Hepatocyte (in vitro differentiated cells): ENCODE results near the gene ENPP1. TPM values are rescaled to one million over a fixed set of nuclear protein-coding genes. Genes with fewer than 3 reads are reported as not detected.

Source experiments
- DNase-seq: peaks from one replicate; pipeline ENCODE4 v3.0.0-alpha.2; 2016; ENCODE audit warnings: low spot score
- H2AFZ ChIP-seq: fragments of 200-600 bp; sonication (generic); 2 replicates; pipeline ENCODE4 v1.6.0; 2016; ENCODE audit warnings: antibody characterized with exemption, mild to moderate bottlenecking
- H3K27ac ChIP-seq: fragments of 200-600 bp; sonication (generic); 2 replicates; pipeline ENCODE4 v1.5.1; 2016; ENCODE audit warnings: mild to moderate bottlenecking
- H3K27me3 ChIP-seq: fragments of 200-600 bp; sonication (generic); 2 replicates; pipeline ENCODE4 v1.6.1; 2016
- H3K36me3 ChIP-seq: fragments of 200-600 bp; sonication (generic); replicated peaks from 2 replicates; pipeline ENCODE4 v1.5.1; 2016; ENCODE audit warnings: low read depth; ENCODE audit not compliant: insufficient read depth
- H3K4me1 ChIP-seq: fragments of 200-600 bp; sonication (generic); 2 replicates; pipeline ENCODE4 v1.5.1; 2016; ENCODE audit warnings: mild to moderate bottlenecking, moderate library complexity; ENCODE audit not compliant: insufficient read depth
- H3K4me2 ChIP-seq: fragments of 200-600 bp; sonication (generic); 2 replicates; pipeline ENCODE4 v1.6.0; 2016
- H3K4me3 ChIP-seq: fragments of 200-600 bp; sonication (generic); 2 replicates; pipeline ENCODE4 v1.5.1; 2016; ENCODE audit warnings: mild to moderate bottlenecking
- H3K79me2 ChIP-seq: fragments of 200-600 bp; sonication (generic); 2 replicates; pipeline ENCODE4 v1.6.0; 2017; ENCODE audit warnings: mild to moderate bottlenecking
- H3K9me2 ChIP-seq: fragments of 200-600 bp; sonication (generic); replicated peaks from 2 replicates; pipeline ENCODE4 v1.6.0; 2017; ENCODE audit warnings: mild to moderate bottlenecking; ENCODE audit not compliant: insufficient read depth
- H3K9me3 ChIP-seq: fragments of 200-600 bp; sonication (generic); 2 replicates; pipeline ENCODE4 v1.5.1; 2016; ENCODE audit warnings: low read depth, mild to moderate bottlenecking
- H4K20me1 ChIP-seq: fragments of 200-600 bp; sonication (generic); 2 replicates; pipeline ENCODE4 v1.6.0; 2016; ENCODE audit warnings: mild to moderate bottlenecking; ENCODE audit not compliant: insufficient read depth, poor library complexity, severe bottlenecking
- EZH2 ChIP-seq: fragments of 200-600 bp; sonication (generic); IDR thresholded peaks from 2 replicates; pipeline ENCODE4 v1.6.1; 2016; ENCODE audit warnings: antibody characterized with exemption, mild to moderate bottlenecking, borderline replicate concordance
- EZH2phosphoT487 ChIP-seq: fragments of 200-600 bp; sonication (generic); IDR thresholded peaks from one replicate; pipeline ENCODE4 v1.6.1; 2018; ENCODE audit warnings: antibody characterized with exemption, mild to moderate bottlenecking, low read depth, moderate library complexity; ENCODE audit not compliant: unreplicated experiment, severe bottlenecking
- WGBS: methylation state at CpG from one replicate; pipeline ENCODE4 v1.1.6; 2016; ENCODE audit warnings: low lambda C conversion rate; ENCODE audit errors: missing lambda C conversion rate; 5-methylcytosine and 5-hydroxymethylcytosine counted together
- polyA plus RNA-seq: library from polyadenylated mRNA; unstranded; fragments of >200 nt; fragmentation: Nextera tagmentation; extraction: Ambion mirVana; gene quantifications from 2 replicates; pipeline ENCODE4 v1.2.1, GENCODE V29; 2016
- total RNA-seq: library from RNA; depleted of rRNA; stranded (reverse); fragments of >200 nt; gene quantifications from 2 replicates; pipeline ENCODE4 v1.2.3, GENCODE V29; 2014
- TF ChIP-seq, protein P1 (sequence below): fragments of 200-600 bp; sonication (generic); IDR thresholded peaks from 2 replicates; pipeline ENCODE4 v1.5.1; 2016; ENCODE audit warnings: antibody characterized with exemption, mild to moderate bottlenecking; ENCODE audit not compliant: poor library complexity

Gene ENPP1
- 86.9 and 91.4 TPM in 2 replicates for total RNA-seq
- 74.7 and 81.5 TPM in 2 replicates for polyA plus RNA-seq

DNA sequence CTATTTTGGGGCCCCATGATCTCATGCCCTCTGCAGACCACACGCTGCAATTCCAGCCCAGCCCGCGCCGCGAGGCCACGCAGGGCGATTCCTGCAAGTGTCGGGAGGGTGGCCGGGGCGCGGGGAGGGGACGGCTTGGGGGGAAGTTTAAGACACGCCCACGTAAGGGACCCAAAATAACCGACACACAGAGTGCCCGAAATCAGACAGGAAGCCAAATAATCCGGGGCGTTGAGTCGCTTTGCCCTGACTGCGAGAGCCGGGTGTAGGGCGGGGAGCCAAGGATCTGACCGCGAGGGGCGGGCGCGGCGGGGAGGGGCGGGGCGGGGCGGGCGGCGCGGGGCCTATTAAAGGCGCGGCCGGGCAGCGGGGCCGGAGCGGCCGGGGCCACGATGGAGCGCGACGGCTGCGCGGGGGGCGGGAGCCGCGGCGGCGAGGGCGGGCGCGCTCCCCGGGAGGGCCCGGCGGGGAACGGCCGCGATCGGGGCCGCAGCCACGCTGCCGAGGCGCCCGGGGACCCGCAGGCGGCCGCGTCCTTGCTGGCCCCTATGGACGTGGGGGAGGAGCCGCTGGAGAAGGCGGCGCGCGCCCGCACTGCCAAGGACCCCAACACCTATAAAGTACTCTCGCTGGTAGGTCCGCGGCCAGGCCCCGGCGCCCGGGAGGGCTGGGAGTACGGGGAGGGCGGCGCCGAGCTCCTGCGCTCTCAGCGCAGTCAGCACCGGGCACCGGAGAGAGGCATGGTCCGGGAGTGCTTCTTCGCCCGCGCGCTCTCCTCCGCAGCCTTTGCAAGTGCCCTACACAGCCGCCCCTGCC lies at the start of gene ENPP1:
Gene ENPP1 (plus strand): TSS at position 377 of the 816 bp plus-strand sequence. CDS start 16 bp downstream, at position 393.
- Histone ChIP-seq H3K9me2 (no peaks in the 10 kb centered on the region), H4K20me1 (no peaks in the 10 kb centered on the region), H2AFZ (peak within 1 kb of the TSS; percentile 97), H3K4me3 (peak within 1 kb of the TSS; percentile 94), H3K4me1 (peaks cover 3% of the 10 kb centered on the region), H3K4me2 (peak within 1 kb of the TSS; percentile 98), H3K9me3 (no peaks in the 10 kb centered on the region), H3K36me3 (no peaks in the 10 kb centered on the region), H3K79me2 (peaks cover 37% of the 10 kb centered on the region), H3K27ac (peak within 1 kb of the TSS; percentile 71), H3K27me3 (peaks cover 12% of the 10 kb centered on the region)
- TF ChIP-seq EZH2, result no peak
- no peak for TF ChIP-seq EZH2phosphoT487
- TF ChIP-seq, protein P1, sequence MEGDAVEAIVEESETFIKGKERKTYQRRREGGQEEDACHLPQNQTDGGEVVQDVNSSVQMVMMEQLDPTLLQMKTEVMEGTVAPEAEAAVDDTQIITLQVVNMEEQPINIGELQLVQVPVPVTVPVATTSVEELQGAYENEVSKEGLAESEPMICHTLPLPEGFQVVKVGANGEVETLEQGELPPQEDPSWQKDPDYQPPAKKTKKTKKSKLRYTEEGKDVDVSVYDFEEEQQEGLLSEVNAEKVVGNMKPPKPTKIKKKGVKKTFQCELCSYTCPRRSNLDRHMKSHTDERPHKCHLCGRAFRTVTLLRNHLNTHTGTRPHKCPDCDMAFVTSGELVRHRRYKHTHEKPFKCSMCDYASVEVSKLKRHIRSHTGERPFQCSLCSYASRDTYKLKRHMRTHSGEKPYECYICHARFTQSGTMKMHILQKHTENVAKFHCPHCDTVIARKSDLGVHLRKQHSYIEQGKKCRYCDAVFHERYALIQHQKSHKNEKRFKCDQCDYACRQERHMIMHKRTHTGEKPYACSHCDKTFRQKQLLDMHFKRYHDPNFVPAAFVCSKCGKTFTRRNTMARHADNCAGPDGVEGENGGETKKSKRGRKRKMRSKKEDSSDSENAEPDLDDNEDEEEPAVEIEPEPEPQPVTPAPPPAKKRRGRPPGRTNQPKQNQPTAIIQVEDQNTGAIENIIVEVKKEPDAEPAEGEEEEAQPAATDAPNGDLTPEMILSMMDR, result peak; percentile 37
- DNase-seq, result peak; percentile 76
- 2% methylated on average over 68 of the region's 99 CpGs for WGBS

DNA sequence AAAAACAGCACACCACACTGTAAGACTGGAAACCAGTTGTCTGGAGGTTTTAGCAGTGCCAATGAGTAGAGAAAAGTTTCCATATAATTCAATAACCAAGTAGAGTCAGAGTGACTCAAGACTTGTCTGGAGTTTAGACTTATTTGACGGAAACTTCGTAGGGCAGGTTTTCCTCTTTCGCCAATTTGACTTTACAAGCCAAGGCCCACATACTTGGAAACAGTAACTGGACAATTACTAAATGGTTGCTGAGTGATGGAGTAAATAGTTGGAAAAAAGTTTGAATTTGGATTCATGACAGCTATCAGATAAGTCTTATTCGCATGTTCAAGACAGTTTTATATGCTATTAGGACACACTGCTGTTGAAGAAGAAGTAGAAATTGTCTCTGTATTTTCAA lies 48.9 kb upstream of the ENPP1 start:
- Histone ChIP-seq H3K27ac (no peak overlapping the region), H4K20me1 (no peaks in the 10 kb centered on the region), H2AFZ (no peak overlapping the region), H3K79me2 (no peaks in the 10 kb centered on the region), H3K27me3 (no peaks in the 10 kb centered on the region), H3K4me3 (no peak overlapping the region), H3K9me3 (no peaks in the 10 kb centered on the region), H3K9me2 (no peaks in the 10 kb centered on the region), H3K4me2 (no peak overlapping the region), H3K36me3 (no peaks in the 10 kb centered on the region), H3K4me1 (no peaks in the 10 kb centered on the region)
- TF ChIP-seq, protein P1, result no peak
- TF ChIP-seq EZH2phosphoT487, result no peak
- no peak for TF ChIP-seq EZH2
- 88% methylated on average over 4 of the region's 4 CpGs for WGBS
- no peak for DNase-seq

DNA sequence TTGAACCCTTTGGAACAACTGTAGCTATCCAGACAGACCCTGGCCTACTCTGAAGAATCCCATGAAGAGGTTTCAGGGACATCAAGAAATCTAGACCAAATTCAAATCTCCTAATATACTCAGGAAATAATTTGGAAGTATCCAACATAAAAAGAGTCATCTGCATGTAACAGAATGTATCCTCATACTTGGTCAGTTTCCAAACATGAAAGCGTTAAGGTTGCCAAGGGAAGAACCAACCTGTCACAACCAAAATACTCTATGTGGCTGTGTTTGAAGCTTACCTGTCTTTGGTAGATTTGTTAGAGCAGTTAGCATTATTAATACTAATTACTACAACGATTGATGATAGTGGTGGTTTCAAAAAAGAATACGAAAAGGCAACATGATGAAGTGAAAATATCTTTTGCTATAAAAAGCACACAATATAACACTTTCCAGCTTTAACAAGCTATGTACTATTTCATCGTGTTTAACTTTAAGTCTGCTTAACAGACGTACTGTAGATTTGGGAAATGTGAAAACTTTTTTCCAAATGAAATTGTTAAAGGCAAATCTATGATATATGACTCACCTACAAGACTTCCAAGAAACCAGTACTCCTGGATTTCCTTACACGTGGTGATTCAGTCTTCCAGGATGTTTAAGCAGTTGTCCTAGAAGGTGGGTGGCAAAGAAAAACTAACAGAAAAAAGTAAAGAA lies 46.6 kb upstream of the ENPP1 start:
- peaks cover 7% of the 10 kb centered on the region for H3K4me1 ChIP-seq
- H3K9me3 ChIP-seq, result no peaks in the 10 kb centered on the region
- TF ChIP-seq, protein P1, result no peak
- TF ChIP-seq EZH2 (no peak), EZH2phosphoT487 (no peak)
- no peaks in the 10 kb centered on the region for H4K20me1 ChIP-seq
- H3K4me3 ChIP-seq, result no peak overlapping the region
- DNase-seq, result no peak
- H3K27me3 ChIP-seq, result no peaks in the 10 kb centered on the region
- H3K9me2 ChIP-seq, result no peaks in the 10 kb centered on the region
- H3K27ac ChIP-seq, result no peak overlapping the region
- no peak overlapping the region for H3K4me2 ChIP-seq
- no peaks in the 10 kb centered on the region for H3K36me3 ChIP-seq
- H3K79me2 ChIP-seq, result no peaks in the 10 kb centered on the region
- 88% methylated on average over 6 of the region's 6 CpGs for WGBS
- H2AFZ ChIP-seq, result no peak overlapping the region
